Nephron progenitor cell (in vitro differentiated cells): ENCODE measurements around the gene MBD2.
"Not testable (repeated sequence)": the region's sequence is repeated elsewhere in the genome, so short reads cannot be mapped to it uniquely, and the experiment has no call there.

Experiments used
- DNase-seq: peaks from one replicate; pipeline ENCODE4 v3.0.0; 2021
- H3K27ac Mint-ChIP-seq: 2 replicates; pipeline ENCODE4 v1.8.0; 2021; ENCODE audit warnings: mild to moderate bottlenecking, moderate library complexity, mixed read lengths
- H3K27me3 Mint-ChIP-seq: 2 replicates; pipeline ENCODE4 v1.8.0; 2021; ENCODE audit warnings: mild to moderate bottlenecking, low read depth, mixed read lengths; ENCODE audit not compliant: poor library complexity
- H3K36me3 Mint-ChIP-seq: 2 replicates; pipeline ENCODE4 v1.8.0; 2021; ENCODE audit warnings: low read depth, mixed read lengths
- H3K4me1 Mint-ChIP-seq: 2 replicates; pipeline ENCODE4 v1.8.0; 2021; ENCODE audit warnings: mixed read lengths
- H3K4me3 Mint-ChIP-seq: 2 replicates; pipeline ENCODE4 v1.8.0; 2021; ENCODE audit warnings: mild to moderate bottlenecking, moderate library complexity, mixed read lengths
- H3K9me3 Mint-ChIP-seq: 2 replicates; pipeline ENCODE4 v1.8.0; 2021; ENCODE audit warnings: mild to moderate bottlenecking, moderate library complexity, mixed read lengths
- CTCF ChIP-seq: fragments of 200-600 bp; sonication (generic); IDR thresholded peaks from 2 replicates; pipeline ENCODE4 v1.5.0; 2021; ENCODE audit warnings: antibody characterized with exemption

MBD2 gene

DNA sequence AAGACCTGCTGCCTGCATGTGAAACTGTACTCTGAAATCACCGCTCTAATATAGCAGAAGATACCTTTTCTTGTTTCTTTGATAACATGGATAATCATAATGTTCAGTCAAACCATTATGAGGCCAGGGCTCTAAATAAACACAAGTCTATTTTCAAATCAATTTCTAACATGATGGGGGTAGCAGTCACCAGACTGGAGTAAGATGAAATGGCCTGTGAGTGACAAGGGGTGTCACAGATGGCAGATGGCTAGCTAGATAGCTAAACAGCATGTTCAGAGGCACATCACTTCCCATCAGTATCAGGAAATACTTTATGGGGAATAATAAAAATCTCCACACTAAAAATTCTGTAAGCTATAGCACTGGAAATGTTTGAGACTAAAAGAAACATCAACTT, 14.0 kb downstream of the MBD2 start:
- DNase-seq: no peak
- peaks cover 29% of the 10 kb centered on the region for H3K9me3 Mint-ChIP-seq
- H3K36me3 Mint-ChIP-seq: peaks cover 57% of the 10 kb centered on the region
- no peak overlapping the region for H3K4me3 Mint-ChIP-seq
- H3K27me3 Mint-ChIP-seq: no peaks in the 10 kb centered on the region
- TF ChIP-seq CTCF: no peak
- H3K4me1 Mint-ChIP-seq: peaks cover 33% of the 10 kb centered on the region
- H3K27ac Mint-ChIP-seq: no peak overlapping the region

DNA sequence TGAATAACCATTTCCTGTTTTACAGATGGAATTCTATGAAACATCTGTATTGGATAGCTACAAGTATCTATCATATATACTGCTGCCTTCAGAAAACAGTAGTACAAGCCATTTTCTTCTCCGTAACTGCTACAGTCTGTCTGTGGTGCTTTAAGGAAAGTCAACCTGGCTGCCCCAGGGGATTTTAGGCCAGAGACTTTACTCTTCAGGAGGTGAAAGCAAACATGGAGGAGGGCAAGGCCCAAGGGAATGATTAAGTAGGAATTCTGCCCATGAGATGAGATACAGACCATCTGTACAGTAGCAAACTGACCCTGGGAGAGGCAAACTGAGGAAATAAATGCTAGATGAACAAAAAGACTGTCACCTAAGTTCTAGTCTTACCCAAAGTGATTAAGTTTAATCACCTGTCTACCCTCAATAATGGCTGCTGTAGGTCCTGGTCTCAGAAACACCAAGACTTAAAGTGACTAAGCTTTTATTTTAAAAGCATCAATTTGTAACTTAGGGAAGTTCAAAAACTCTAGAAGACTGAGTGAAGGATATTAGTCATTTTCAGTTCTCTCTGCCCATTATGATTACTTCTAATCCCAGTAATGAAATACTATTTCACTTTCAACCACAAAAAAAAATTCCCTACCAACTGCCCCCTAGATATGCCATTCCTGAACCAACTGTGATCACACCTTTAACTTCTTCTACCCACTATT, 14.8 kb downstream of the MBD2 start:
- DNase-seq: no peak
- peaks cover 24% of the 10 kb centered on the region for H3K9me3 Mint-ChIP-seq
- no peaks in the 10 kb centered on the region for H3K27me3 Mint-ChIP-seq
- peaks cover 36% of the 10 kb centered on the region for H3K4me1 Mint-ChIP-seq
- peak overlapping the region; percentile 91 for H3K27ac Mint-ChIP-seq
- H3K4me3 Mint-ChIP-seq: no peak overlapping the region
- H3K36me3 Mint-ChIP-seq: peaks cover 52% of the 10 kb centered on the region
- TF ChIP-seq CTCF: no peak

DNA sequence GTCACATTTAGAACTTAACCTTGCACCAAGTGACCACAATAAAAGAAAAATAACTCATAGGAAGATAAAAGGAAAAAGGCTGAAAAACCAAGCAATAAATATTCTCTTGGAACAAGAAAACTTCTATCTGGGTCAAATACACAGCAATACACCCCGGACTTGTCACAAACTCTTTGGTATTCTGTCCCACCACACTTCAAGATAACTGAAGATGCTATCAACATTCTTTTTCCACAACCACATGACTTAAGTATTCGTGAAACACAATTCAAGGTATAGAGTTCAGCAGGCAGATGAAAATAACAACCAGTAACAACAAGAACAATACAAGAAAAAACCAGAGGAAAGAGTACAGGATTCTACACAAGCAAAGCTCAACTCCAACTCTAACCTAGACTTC, 18.0 kb downstream of the MBD2 start:
- DNase-seq: no peak
- H3K9me3 Mint-ChIP-seq: peaks cover 10% of the 10 kb centered on the region
- H3K4me1 Mint-ChIP-seq: peaks cover 37% of the 10 kb centered on the region
- H3K36me3 Mint-ChIP-seq: peaks cover 63% of the 10 kb centered on the region
- H3K27me3 Mint-ChIP-seq: no peaks in the 10 kb centered on the region
- no peak for TF ChIP-seq CTCF
- H3K27ac Mint-ChIP-seq: peak overlapping the region; percentile 18
- H3K4me3 Mint-ChIP-seq: no peak overlapping the region

- Mint-ChIP-seq H3K4me1 (peaks cover 35% of the 10 kb centered on the region), H3K36me3 (peaks cover 63% of the 10 kb centered on the region), H3K4me3 (no peak overlapping the region), H3K9me3 (peaks cover 7% of the 10 kb centered on the region), H3K27ac (peak overlapping the region; percentile 27), H3K27me3 (no peaks in the 10 kb centered on the region)
- DNase-seq: no peak
- no peak for TF ChIP-seq CTCF
Measured at GRCh38 chr18:54205959-54206358, 18.5 kb downstream of the MBD2 start.

DNA sequence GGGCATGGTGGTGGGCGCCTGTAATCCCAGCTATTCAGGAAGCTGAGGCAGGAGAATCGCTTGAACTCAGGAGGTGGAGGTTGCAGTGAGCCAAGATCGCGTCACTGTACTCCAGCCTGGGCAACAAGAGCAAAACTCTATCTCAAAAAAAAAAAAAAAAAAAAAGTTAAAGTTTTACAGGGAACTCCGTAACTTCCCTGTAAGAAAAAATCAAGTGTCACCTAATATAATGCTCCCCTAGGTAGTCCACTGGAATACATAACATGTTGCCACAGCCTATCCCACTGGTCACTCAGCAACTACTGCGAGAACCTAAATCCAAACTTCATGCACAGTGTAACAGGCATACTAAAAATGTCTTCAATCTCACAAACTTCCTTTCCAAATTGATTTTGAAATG, 19.0 kb downstream of the MBD2 start:
- peaks cover 67% of the 10 kb centered on the region for H3K36me3 Mint-ChIP-seq
- H3K4me3 Mint-ChIP-seq, H3K9me3 Mint-ChIP-seq, H3K27me3 Mint-ChIP-seq, DNase-seq: not testable (repeated sequence)
- H3K4me1 Mint-ChIP-seq: peaks cover 34% of the 10 kb centered on the region
- peak overlapping the region; percentile 27 for H3K27ac Mint-ChIP-seq

DNA sequence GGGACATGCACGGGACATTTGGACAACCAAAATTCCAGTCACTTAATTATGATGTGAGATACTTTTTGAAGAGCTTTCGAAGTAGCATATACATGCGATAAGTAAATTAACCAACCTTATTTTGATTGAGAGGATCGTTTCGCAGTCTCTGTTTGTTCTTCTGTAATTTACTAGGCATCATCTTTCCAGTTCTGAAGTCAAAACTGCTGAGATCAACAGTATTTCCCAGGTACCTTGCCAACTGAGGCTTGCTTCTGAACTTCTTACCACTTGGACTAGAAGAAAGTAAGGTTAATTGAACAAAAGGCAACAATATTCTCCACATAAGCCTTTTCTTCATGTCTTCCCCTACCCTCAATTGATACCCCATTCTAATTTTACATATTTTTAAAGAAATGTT, 19.6 kb downstream of the MBD2 start:
- no peak for TF ChIP-seq CTCF
- H3K27me3 Mint-ChIP-seq: no peaks in the 10 kb centered on the region
- H3K36me3 Mint-ChIP-seq: peaks cover 65% of the 10 kb centered on the region
- H3K9me3 Mint-ChIP-seq: peaks cover 5% of the 10 kb centered on the region
- no peak for DNase-seq
- H3K4me3 Mint-ChIP-seq: no peak overlapping the region
- H3K27ac Mint-ChIP-seq: no peak overlapping the region
- H3K4me1 Mint-ChIP-seq: peaks cover 28% of the 10 kb centered on the region
